Prostate gland (tissue), 2 donors: Measurements from ENCODE around the gene NDST1. TPM values are rescaled to one million over a fixed set of nuclear protein-coding genes. Genes with fewer than 3 reads are reported as not detected.

Source experiments
- DNase-seq: peaks from one replicate; pipeline ENCODE4 v3.0.0-alpha.2; 2019; ENCODE audit warnings: low spot score
- H3K27ac ChIP-seq, 2 donors: fragments of 200-600 bp; sonication (generic); 2 replicates each; pipeline ENCODE4 v1.5.1; 2017 to 2019
- H3K27me3 ChIP-seq: fragments of 200-600 bp; sonication (generic); replicated peaks from 2 replicates; pipeline ENCODE4 v1.5.1; 2019; ENCODE audit not compliant: insufficient read depth
- H3K36me3 ChIP-seq, 2 donors: fragments of 200-600 bp; sonication (generic); 1 replicate in 1 of 2; 2 replicates in 1 of 2; pipeline versions ENCODE4 v1.5.1 to v1.8.1; 2017 to 2019
- H3K4me1 ChIP-seq: fragments of 200-600 bp; sonication (generic); replicated peaks from 2 replicates; pipeline ENCODE4 v1.5.1; 2019
- H3K4me3 ChIP-seq, 2 donors: fragments of 200-600 bp; sonication (generic); 2 replicates each; pipeline ENCODE4 v1.5.1; 2017 to 2019
- H3K9me3 ChIP-seq: fragments of 200-600 bp; sonication (generic); 2 replicates; pipeline ENCODE4 v1.5.1; 2017
- POLR2A ChIP-seq: fragments of 450-650 bp; IDR thresholded peaks from one replicate; pipeline ENCODE4 v1.6.1; 2016; ENCODE audit warnings: antibody characterized with exemption, mild to moderate bottlenecking
- POLR2AphosphoS5 ChIP-seq: sonication (generic); formaldehyde crosslinking; IDR thresholded peaks from one replicate; pipeline ENCODE4 v1.6.1; 2017; ENCODE audit warnings: antibody characterized with exemption
- WGBS: methylation state at CpG from one replicate; pipeline ENCODE4 v1.1.5; 2018; 5-methylcytosine and 5-hydroxymethylcytosine counted together
- intact Hi-C: fragments of 100-400 bp; cut with DNase I; formaldehyde crosslinking; loops from one replicate; pipeline ENCODE4 v1.14.2; 2022
- total RNA-seq, 2 donors: library from RNA; depleted of rRNA; stranded (reverse); fragments of >200 nt; gene quantifications; one replicate each; pipeline ENCODE4 v1.1.0, GENCODE V29; 2016
- TF ChIP-seq, protein P1 (sequence below), 4 experiments: fragments of 200-600 bp in 2 of 4; fragments of 450-650 bp in 2 of 4; sonication (generic) in 2 of 4; IDR thresholded peaks; 1 replicate in 3 of 4; 2 replicates in 1 of 4; pipeline ENCODE4 v1.5.1; 2016 to 2019; ENCODE audit warnings: antibody characterized with exemption in 4 of 4, mild to moderate bottlenecking in 2 of 4, moderate library complexity in 2 of 4

NDST1 gene
- total RNA-seq, 2 donors from 2014 or later, result 65.8 to 175 TPM

GRCh38 chr5:150604010-150604409 lies 96.1 kb downstream of the NDST1 start:
- Histone ChIP-seq H3K9me3 (no peaks in the 10 kb centered on the region), H3K36me3 (no peaks in the 10 kb centered on the region), H3K27me3 (no peaks in the 10 kb centered on the region), H3K4me1 (no peaks in the 10 kb centered on the region), H3K27ac (no peak overlapping the region), H3K4me3 (no peak overlapping the region)
- TF ChIP-seq POLR2AphosphoS5 (no peak), POLR2A (no peak)
- TF ChIP-seq, protein P1, sequence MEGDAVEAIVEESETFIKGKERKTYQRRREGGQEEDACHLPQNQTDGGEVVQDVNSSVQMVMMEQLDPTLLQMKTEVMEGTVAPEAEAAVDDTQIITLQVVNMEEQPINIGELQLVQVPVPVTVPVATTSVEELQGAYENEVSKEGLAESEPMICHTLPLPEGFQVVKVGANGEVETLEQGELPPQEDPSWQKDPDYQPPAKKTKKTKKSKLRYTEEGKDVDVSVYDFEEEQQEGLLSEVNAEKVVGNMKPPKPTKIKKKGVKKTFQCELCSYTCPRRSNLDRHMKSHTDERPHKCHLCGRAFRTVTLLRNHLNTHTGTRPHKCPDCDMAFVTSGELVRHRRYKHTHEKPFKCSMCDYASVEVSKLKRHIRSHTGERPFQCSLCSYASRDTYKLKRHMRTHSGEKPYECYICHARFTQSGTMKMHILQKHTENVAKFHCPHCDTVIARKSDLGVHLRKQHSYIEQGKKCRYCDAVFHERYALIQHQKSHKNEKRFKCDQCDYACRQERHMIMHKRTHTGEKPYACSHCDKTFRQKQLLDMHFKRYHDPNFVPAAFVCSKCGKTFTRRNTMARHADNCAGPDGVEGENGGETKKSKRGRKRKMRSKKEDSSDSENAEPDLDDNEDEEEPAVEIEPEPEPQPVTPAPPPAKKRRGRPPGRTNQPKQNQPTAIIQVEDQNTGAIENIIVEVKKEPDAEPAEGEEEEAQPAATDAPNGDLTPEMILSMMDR (IDR thresholded peaks at IDR 0.05), result no peak
- DNase-seq, result no peak
- 89% methylated on average over 4 of the region's 4 CpGs for WGBS
- intact Hi-C loops, result no loop called here

- intact Hi-C loops, result no loop called here
- DNase-seq, result no peak
- 93% methylated on average over 6 of the region's 6 CpGs for WGBS
- H3K36me3 ChIP-seq, result no peaks in the 10 kb centered on the region
- no peaks in the 10 kb centered on the region for H3K4me1 ChIP-seq
- TF ChIP-seq POLR2A (no peak), POLR2AphosphoS5 (no peak)
- TF ChIP-seq, protein P1 (IDR thresholded peaks at IDR 0.05), result no peak
- no peak overlapping the region for H3K4me3 ChIP-seq
- H3K27ac ChIP-seq, result no peak overlapping the region
- no peaks in the 10 kb centered on the region for H3K9me3 ChIP-seq
- no peaks in the 10 kb centered on the region for H3K27me3 ChIP-seq
Measured at GRCh38 chr5:150604894-150605440, 97.0 kb downstream of the NDST1 start.

GRCh38 chr5:150605546-150605945 lies 97.6 kb downstream of the NDST1 start:
- 48% methylated on average over 6 of the region's 6 CpGs for WGBS
- H3K27ac ChIP-seq, result no peak overlapping the region
- H3K36me3 ChIP-seq, result no peaks in the 10 kb centered on the region
- intact Hi-C loops, result no loop called here
- TF ChIP-seq POLR2AphosphoS5 (no peak), POLR2A (no peak)
- TF ChIP-seq, protein P1 (IDR thresholded peaks at IDR 0.05), result no peak
- H3K4me1 ChIP-seq, result no peaks in the 10 kb centered on the region
- H3K27me3 ChIP-seq, result no peaks in the 10 kb centered on the region
- no peak for DNase-seq
- no peak overlapping the region for H3K4me3 ChIP-seq
- no peaks in the 10 kb centered on the region for H3K9me3 ChIP-seq

DNA sequence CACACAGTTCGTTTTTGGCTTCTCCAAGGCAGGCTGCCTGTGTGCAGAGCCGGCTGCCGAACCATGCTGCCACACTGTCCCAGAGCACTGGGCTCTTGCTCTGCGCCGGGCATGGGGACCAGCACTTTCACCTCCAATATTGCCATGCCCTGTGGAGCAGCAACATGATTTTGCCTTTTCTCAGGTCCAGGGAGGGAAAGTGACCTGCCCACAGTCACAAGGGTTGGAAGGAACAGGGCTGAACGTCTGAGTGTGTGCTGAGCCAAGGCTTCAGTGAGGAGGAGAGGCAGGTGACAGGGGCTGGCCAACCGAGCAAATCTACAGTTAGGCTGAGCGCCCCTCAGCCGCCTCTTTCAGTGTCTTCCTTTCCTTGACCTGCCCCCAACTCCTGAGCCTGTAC lies 98.5 kb downstream of the NDST1 start:
- intact Hi-C loops, result no loop called here
- no peak for DNase-seq
- Histone ChIP-seq H3K36me3 (no peaks in the 10 kb centered on the region), H3K27ac (no peak overlapping the region), H3K9me3 (no peaks in the 10 kb centered on the region), H3K4me1 (no peaks in the 10 kb centered on the region), H3K4me3 (no peak overlapping the region), H3K27me3 (no peaks in the 10 kb centered on the region)
- 87% methylated on average over 9 of the region's 9 CpGs for WGBS
- TF ChIP-seq, protein P1 (IDR thresholded peaks at IDR 0.05), result no peak
- no peak for TF ChIP-seq POLR2AphosphoS5
- TF ChIP-seq POLR2A, result no peak

DNA sequence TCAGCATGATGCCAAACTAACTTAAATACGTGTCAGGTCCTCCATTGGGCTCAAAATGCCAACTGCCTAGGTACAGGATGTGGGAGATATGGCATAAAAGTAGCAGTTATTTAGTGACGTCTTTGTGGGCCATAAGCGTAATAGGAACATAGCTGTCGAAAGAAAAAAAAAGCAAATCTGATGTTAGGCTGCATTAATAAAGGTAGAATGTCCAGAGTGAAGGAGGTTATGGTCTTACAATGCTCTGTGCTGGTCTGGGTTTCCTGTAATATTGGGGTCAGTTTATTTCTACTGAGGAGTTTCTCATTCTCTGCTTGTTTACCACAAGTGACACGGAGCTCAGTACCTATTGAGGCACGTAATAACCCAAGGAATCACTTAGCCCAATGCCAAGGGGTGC lies 99.2 kb downstream of the NDST1 start:
- no peak for DNase-seq
- Histone ChIP-seq H3K27ac (no peak overlapping the region), H3K9me3 (no peaks in the 10 kb centered on the region), H3K4me1 (no peaks in the 10 kb centered on the region), H3K36me3 (no peaks in the 10 kb centered on the region), H3K27me3 (no peaks in the 10 kb centered on the region), H3K4me3 (no peak overlapping the region)
- no peak for TF ChIP-seq POLR2AphosphoS5
- TF ChIP-seq POLR2A, result no peak
- TF ChIP-seq, protein P1 (IDR thresholded peaks at IDR 0.05), result no peak
- intact Hi-C loops, result no loop called here
- WGBS, result 95% methylated on average over 6 of the region's 6 CpGs
